ENCODE data around the gene XXYLT1. TPM values are rescaled to one million over a fixed set of nuclear protein-coding genes. Genes with fewer than 3 reads are reported as not detected.
A peak's percentile ranks its signal among the peaks of the same experiment; 100 is the strongest.

Gene XXYLT1
- polyA plus RNA-seq, 4 donors = 0.81 to 11.7 (median 4.6) TPM

DNA sequence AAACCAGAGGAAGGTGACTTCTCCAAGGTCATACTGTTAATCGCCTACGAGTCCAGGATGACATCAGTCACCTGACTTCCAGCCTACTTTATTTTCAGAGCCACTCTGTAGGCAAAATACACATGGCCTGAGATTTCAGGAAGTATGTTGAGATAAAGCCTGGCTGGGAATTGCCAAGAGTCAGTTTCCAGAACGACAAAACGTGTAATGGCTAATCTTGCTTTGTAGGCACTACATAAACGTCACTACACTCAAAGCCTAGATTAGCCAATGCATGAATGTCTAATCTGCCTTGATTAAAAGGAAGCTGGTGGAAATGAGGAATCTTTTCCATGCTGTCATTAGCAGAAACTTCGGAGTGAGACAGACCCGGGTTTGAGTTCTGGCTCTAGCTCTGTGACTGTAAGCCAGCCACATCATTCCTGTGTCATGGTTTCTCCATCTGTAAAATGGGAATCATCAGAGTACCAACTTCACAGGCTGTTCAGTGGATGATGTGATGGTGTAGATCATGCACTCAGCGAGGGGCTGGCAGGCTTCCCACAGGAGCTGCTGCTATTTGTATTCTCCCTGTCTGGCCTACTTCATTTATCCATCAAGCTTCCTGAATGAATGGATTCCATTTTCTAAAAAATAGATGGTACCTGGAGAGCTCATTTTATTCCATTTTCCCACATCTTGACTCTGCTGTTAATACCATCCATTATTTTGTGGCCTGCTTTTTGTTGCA lies 241.9 kb downstream of the XXYLT1 start:
- peaks cover 0 to 29% (median 2%) of the 10 kb centered on the region in 3 donors for H3K4me1 ChIP-seq (ENCODE audit: control insufficient read depth in 3 of 3, insufficient read depth in 2 of 3, low read depth in 1 of 3, low read length in 2 of 3)
- no peak overlapping the region for H3K4me3 ChIP-seq (ENCODE audit: low read depth in 1 of 3, low read length in 3 of 3)
- WGBS, 3 donors = 60 to 64% (median 61%) methylated on average over 8 of the region's 8 CpGs
- H3K9me3 ChIP-seq (ENCODE audit: control insufficient read depth in 2 of 2, insufficient read depth in 1 of 2, low read depth in 1 of 2, low read length in 1 of 2) = no peaks in the 10 kb centered on the region
- no peak for FAIRE-seq
- no peaks in the 10 kb centered on the region for H3K27me3 ChIP-seq (ENCODE audit: control insufficient read depth in 3 of 3, insufficient read depth in 3 of 3, low read length in 3 of 3)
- H3K36me3 ChIP-seq (ENCODE audit: control insufficient read depth in 3 of 3, insufficient read depth in 2 of 3, low read depth in 1 of 3, low read length in 3 of 3) = no peaks in the 10 kb centered on the region
- H3K27ac ChIP-seq (ENCODE audit: low read depth in 1 of 3, low read length in 2 of 3) = peak overlapping the region in 1 of 3 donors; percentile 22
- DNase-seq = peak in 1 of 2 donors; percentile 28

- no peaks in the 10 kb centered on the region for H3K36me3 ChIP-seq (ENCODE audit: control insufficient read depth in 3 of 3, insufficient read depth in 2 of 3, low read depth in 1 of 3, low read length in 3 of 3)
- 81 to 93% (median 91%) methylated on average over 4 of the region's 4 CpGs for WGBS, 3 donors
- H3K4me3 ChIP-seq (ENCODE audit: low read depth in 1 of 3, low read length in 3 of 3) = no peak overlapping the region
- peaks cover 0 to 7% (median 0%) of the 10 kb centered on the region in 3 donors for H3K4me1 ChIP-seq (ENCODE audit: control insufficient read depth in 3 of 3, insufficient read depth in 2 of 3, low read depth in 1 of 3, low read length in 2 of 3)
- no peak for FAIRE-seq
- no peaks in the 10 kb centered on the region for H3K9me3 ChIP-seq (ENCODE audit: control insufficient read depth in 2 of 2, insufficient read depth in 1 of 2, low read depth in 1 of 2, low read length in 1 of 2)
- H3K27ac ChIP-seq (ENCODE audit: low read depth in 1 of 3, low read length in 2 of 3) = no peak overlapping the region
- H3K27me3 ChIP-seq (ENCODE audit: control insufficient read depth in 3 of 3, insufficient read depth in 3 of 3, low read length in 3 of 3) = peaks cover 0 to 3% (median 0%) of the 10 kb centered on the region in 3 donors
- no peak for DNase-seq
Observed at GRCh38 chr3:195025884-195026200, 245.1 kb downstream of the XXYLT1 start.

DNA sequence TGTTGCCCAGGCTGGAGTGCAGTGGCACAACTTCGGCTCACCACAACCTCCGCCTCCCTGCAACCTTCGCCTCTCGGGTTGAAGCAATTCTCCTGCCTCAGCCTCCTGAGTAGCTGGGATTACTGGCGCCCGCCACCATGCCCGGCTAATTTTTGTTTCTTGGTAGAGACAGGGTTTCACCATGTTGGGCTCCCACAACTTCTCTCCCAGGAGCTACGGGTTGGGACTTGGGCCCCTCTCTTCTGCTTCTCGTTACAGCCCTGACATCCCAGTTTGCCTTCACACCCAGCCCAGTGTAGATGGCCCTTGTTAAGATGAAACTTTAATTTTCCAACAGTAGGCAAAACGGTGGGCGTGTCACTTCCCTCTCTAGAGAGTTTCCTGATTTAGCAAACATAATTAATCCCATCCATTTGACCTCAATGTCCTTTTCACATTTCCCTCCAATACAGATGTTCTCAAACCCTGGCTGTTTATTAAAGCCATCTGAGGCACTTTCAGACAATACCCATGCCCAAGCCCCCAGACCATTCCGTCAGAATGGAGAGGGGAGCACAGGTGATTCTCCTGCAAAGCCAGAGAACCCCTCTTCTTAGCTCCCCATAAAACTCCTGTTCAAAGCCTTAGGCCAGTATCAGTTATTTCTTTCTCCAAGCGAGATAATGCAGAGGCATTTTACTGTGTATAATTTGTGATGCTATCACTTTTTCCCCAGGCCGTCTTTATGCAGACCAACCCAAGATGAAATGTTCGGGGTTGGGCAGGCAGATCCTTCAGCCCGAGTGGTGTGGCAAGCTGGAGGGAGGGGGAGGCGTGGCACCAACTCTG lies 245.7 kb downstream of the XXYLT1 start:
- WGBS, 3 donors = 88 to 90% (median 88%) methylated on average over 17 of the region's 17 CpGs
- Histone ChIP-seq H3K4me1 (ENCODE audit: control insufficient read depth in 3 of 3, insufficient read depth in 2 of 3, low read depth in 1 of 3, low read length in 2 of 3) (peaks cover 0 to 1% (median 0%) of the 10 kb centered on the region in 3 donors), H3K9me3 (ENCODE audit: control insufficient read depth in 2 of 2, insufficient read depth in 1 of 2, low read depth in 1 of 2, low read length in 1 of 2) (no peaks in the 10 kb centered on the region), H3K27ac (ENCODE audit: low read depth in 1 of 3, low read length in 2 of 3) (no peak overlapping the region), H3K4me3 (ENCODE audit: low read depth in 1 of 3, low read length in 3 of 3) (no peak overlapping the region), H3K36me3 (ENCODE audit: control insufficient read depth in 3 of 3, insufficient read depth in 2 of 3, low read depth in 1 of 3, low read length in 3 of 3) (no peaks in the 10 kb centered on the region), H3K27me3 (ENCODE audit: control insufficient read depth in 3 of 3, insufficient read depth in 3 of 3, low read length in 3 of 3) (peaks cover 0 to 6% (median 0%) of the 10 kb centered on the region in 3 donors)
- FAIRE-seq (no peak), DNase-seq (no peak)

GRCh38 chr3:195023989-195024388 lies 247.0 kb downstream of the XXYLT1 start:
- no peak overlapping the region for H3K27ac ChIP-seq (ENCODE audit: low read depth in 1 of 3, low read length in 2 of 3)
- H3K27me3 ChIP-seq (ENCODE audit: control insufficient read depth in 3 of 3, insufficient read depth in 3 of 3, low read length in 3 of 3) = peaks cover 0 to 14% (median 4%) of the 10 kb centered on the region in 3 donors
- 79 to 94% (median 89%) methylated on average over 11 of the region's 11 CpGs for WGBS, 3 donors
- no peaks in the 10 kb centered on the region for H3K36me3 ChIP-seq (ENCODE audit: control insufficient read depth in 3 of 3, insufficient read depth in 2 of 3, low read depth in 1 of 3, low read length in 3 of 3)
- DNase-seq (no peak), FAIRE-seq (no peak)
- H3K9me3 ChIP-seq (ENCODE audit: control insufficient read depth in 2 of 2, insufficient read depth in 1 of 2, low read depth in 1 of 2, low read length in 1 of 2) = no peaks in the 10 kb centered on the region
- H3K4me1 ChIP-seq (ENCODE audit: control insufficient read depth in 3 of 3, insufficient read depth in 2 of 3, low read depth in 1 of 3, low read length in 2 of 3) = no peaks in the 10 kb centered on the region
- H3K4me3 ChIP-seq (ENCODE audit: low read depth in 1 of 3, low read length in 3 of 3) = no peak overlapping the region

DNA sequence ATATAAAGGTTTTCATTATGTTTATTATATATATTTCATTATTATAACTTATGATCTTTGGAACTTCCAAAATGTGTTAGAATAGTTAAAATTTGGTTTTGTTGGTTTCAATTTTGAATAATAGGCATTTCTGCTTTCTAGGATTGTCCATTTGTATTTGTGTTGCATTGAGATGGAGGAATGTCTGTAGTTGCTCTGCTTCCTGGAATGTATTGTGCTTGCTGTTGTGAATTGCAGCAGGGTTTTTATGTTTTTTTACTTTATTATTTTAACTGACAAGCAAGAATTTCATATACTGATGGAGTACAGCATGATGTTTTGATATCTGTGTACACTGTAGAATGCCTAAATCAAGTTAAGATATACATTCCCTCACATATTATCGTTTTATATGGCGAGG lies 247.4 kb downstream of the XXYLT1 start:
- 29 to 33% (median 32%) methylated on average over 2 of the region's 2 CpGs for WGBS, 3 donors
- Histone ChIP-seq H3K4me1 (ENCODE audit: control insufficient read depth in 3 of 3, insufficient read depth in 2 of 3, low read depth in 1 of 3, low read length in 2 of 3) (no peaks in the 10 kb centered on the region), H3K27me3 (ENCODE audit: control insufficient read depth in 3 of 3, insufficient read depth in 3 of 3, low read length in 3 of 3) (peaks cover 0 to 14% (median 4%) of the 10 kb centered on the region in 3 donors), H3K9me3 (ENCODE audit: control insufficient read depth in 2 of 2, insufficient read depth in 1 of 2, low read depth in 1 of 2, low read length in 1 of 2) (no peaks in the 10 kb centered on the region), H3K36me3 (ENCODE audit: control insufficient read depth in 3 of 3, insufficient read depth in 2 of 3, low read depth in 1 of 3, low read length in 3 of 3) (no peaks in the 10 kb centered on the region), H3K4me3 (ENCODE audit: low read depth in 1 of 3, low read length in 3 of 3) (no peak overlapping the region), H3K27ac (ENCODE audit: low read depth in 1 of 3, low read length in 2 of 3) (no peak overlapping the region)
- FAIRE-seq = no peak
- no peak for DNase-seq

DNA sequence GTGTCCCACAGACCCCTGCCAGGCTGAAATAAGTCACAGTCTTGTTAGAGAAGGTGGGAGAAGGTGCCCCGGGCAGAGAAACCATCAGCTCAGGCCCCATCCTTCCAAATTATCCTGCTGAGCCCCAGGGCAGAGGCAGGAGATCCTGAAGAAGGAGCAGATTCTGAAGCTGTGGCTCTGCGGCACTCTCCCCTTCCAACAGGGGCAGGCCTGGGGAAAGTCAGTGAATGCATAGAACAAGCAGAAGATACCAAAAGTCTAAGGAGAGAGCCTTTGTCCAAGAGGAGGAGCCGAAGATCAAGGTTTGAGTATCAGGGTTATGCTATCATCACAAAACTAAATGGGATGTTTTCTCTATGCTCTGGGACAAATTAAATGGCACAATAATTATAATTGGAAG lies 249.3 kb downstream of the XXYLT1 start:
- Histone ChIP-seq H3K36me3 (ENCODE audit: control insufficient read depth in 3 of 3, insufficient read depth in 2 of 3, low read depth in 1 of 3, low read length in 3 of 3) (no peaks in the 10 kb centered on the region), H3K4me3 (ENCODE audit: low read depth in 1 of 3, low read length in 3 of 3) (no peak overlapping the region), H3K27me3 (ENCODE audit: control insufficient read depth in 3 of 3, insufficient read depth in 3 of 3, low read length in 3 of 3) (peaks cover 0 to 14% (median 4%) of the 10 kb centered on the region in 3 donors), H3K27ac (ENCODE audit: low read depth in 1 of 3, low read length in 2 of 3) (no peak overlapping the region), H3K4me1 (ENCODE audit: control insufficient read depth in 3 of 3, insufficient read depth in 2 of 3, low read depth in 1 of 3, low read length in 2 of 3) (no peaks in the 10 kb centered on the region), H3K9me3 (ENCODE audit: control insufficient read depth in 2 of 2, insufficient read depth in 1 of 2, low read depth in 1 of 2, low read length in 1 of 2) (no peaks in the 10 kb centered on the region)
- DNase-seq = no peak
- no peak for FAIRE-seq
- WGBS, 3 donors = 83 to 86% (median 85%) methylated on average over 3 of the region's 3 CpGs

DNA sequence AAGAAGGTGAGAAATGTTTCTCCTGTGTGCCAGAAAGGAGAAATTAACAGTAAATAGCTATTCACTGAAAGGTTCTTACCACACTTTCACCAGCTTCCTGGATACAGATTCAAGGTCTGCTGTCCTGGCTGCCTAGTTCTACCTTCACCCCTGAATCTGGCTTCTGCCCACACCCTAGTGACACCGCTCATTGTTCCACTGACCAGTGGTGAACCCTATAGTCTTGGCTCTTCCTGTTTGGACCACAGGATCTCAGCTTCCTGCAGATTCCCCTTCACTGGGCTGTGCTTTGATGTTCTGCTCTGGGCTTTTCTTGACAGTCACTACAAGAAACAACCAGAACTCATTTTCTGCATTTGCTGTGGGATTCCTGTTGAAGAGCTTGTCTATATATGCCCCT lies 250.0 kb downstream of the XXYLT1 start:
- no peak for FAIRE-seq
- no peaks in the 10 kb centered on the region for H3K4me1 ChIP-seq (ENCODE audit: control insufficient read depth in 3 of 3, insufficient read depth in 2 of 3, low read depth in 1 of 3, low read length in 2 of 3)
- WGBS, 3 donors = 74 to 78% (median 76%) methylated on average over 1 of the region's 1 CpG
- DNase-seq = no peak
- no peaks in the 10 kb centered on the region for H3K36me3 ChIP-seq (ENCODE audit: control insufficient read depth in 3 of 3, insufficient read depth in 2 of 3, low read depth in 1 of 3, low read length in 3 of 3)
- H3K27ac ChIP-seq (ENCODE audit: low read depth in 1 of 3, low read length in 2 of 3) = no peak overlapping the region
- no peaks in the 10 kb centered on the region for H3K9me3 ChIP-seq (ENCODE audit: control insufficient read depth in 2 of 2, insufficient read depth in 1 of 2, low read depth in 1 of 2, low read length in 1 of 2)
- H3K27me3 ChIP-seq (ENCODE audit: control insufficient read depth in 3 of 3, insufficient read depth in 3 of 3, low read length in 3 of 3) = peaks cover 0 to 16% (median 4%) of the 10 kb centered on the region in 3 donors
- no peak overlapping the region for H3K4me3 ChIP-seq (ENCODE audit: low read depth in 1 of 3, low read length in 3 of 3)

DNA sequence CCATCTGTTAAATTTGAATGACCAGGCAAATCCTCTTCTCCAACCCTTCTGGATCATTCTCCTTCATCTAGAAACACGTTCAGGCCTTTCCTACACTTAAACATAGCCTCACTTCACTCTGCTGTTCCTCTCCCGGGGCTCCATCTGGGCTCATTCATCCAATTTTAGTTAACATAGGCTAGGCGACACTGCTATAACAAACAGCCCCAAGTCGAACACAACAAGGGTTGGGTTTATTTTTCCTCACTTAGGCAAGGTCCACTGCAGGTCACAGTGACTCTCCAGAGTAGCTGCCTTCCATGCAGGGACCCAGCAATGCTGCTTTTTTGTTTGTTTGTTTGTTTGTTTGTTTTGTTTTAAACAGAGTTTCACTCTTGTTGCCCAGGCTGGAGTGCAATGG lies 250.8 kb downstream of the XXYLT1 start:
- DNase-seq = no peak

More for the DNA sequence above, 250.8 kb downstream of the XXYLT1 start:
- H3K4me3 ChIP-seq (ENCODE audit: low read depth in 1 of 3, low read length in 3 of 3) = no peak overlapping the region
- H3K27ac ChIP-seq (ENCODE audit: low read depth in 1 of 3, low read length in 2 of 3) = no peak overlapping the region
- no peak for FAIRE-seq
- H3K27me3 ChIP-seq (ENCODE audit: control insufficient read depth in 3 of 3, insufficient read depth in 3 of 3, low read length in 3 of 3) = peaks cover 0 to 18% (median 4%) of the 10 kb centered on the region in 3 donors
- H3K36me3 ChIP-seq (ENCODE audit: control insufficient read depth in 3 of 3, insufficient read depth in 2 of 3, low read depth in 1 of 3, low read length in 3 of 3) = no peaks in the 10 kb centered on the region
- no peaks in the 10 kb centered on the region for H3K4me1 ChIP-seq (ENCODE audit: control insufficient read depth in 3 of 3, insufficient read depth in 2 of 3, low read depth in 1 of 3, low read length in 2 of 3)
- no peaks in the 10 kb centered on the region for H3K9me3 ChIP-seq (ENCODE audit: control insufficient read depth in 2 of 2, insufficient read depth in 1 of 2, low read depth in 1 of 2, low read length in 1 of 2)
- 81 to 87% (median 82%) methylated on average over 4 of the region's 4 CpGs for WGBS, 3 donors

Measured in small intestine (tissue), 7 donors.